ENCODE measurements around the gene CBX2.
"Not testable (repeated sequence)": the region's sequence is repeated elsewhere in the genome, so short reads cannot be mapped to it uniquely, and the experiment has no call there.

CBX2 gene

DNA sequence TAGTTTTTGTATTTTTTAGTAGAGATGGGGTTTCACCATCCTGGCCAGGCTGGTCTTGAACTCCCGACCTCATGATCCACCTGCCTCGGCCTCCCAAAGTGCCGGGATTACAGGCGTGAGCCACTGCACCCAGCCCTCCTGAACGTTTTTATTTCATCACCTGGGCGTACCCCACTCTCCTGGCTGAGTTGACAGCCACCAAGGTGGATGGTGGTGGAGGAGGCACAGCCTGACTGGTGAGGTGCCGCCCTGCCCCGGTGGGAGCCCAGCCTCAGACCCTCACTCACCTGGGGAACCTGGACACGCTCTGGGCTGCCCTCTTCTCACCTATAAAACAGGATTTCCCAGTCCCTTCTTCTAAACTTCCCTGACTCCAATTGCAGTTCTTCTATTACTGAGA lies 5.2 kb upstream of the CBX2 start:
- not testable (repeated sequence) for DNase-seq

GRCh38 chr17:79774561-79774975 lies 3.4 kb upstream of the CBX2 start:
- no peak for DNase-seq

DNA sequence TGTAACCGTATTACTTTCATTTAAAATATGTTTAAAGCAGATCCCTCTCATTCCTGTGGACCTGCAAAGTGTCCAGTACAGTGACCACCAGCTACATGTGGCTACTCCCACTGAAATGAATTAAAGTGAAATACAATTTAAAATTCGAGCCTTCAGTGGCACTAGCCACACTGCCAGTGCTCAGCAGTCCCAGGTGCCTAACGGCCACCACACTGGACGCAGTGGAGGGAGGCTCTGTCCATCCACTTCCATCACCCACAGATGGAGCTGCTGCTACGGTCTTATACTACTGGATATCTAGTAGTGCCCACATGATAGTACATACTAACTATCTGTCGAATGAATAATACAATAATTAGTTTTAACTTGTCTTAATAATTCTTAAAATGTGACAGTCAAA lies 2.3 kb upstream of the CBX2 start:
- no peak for DNase-seq

DNA sequence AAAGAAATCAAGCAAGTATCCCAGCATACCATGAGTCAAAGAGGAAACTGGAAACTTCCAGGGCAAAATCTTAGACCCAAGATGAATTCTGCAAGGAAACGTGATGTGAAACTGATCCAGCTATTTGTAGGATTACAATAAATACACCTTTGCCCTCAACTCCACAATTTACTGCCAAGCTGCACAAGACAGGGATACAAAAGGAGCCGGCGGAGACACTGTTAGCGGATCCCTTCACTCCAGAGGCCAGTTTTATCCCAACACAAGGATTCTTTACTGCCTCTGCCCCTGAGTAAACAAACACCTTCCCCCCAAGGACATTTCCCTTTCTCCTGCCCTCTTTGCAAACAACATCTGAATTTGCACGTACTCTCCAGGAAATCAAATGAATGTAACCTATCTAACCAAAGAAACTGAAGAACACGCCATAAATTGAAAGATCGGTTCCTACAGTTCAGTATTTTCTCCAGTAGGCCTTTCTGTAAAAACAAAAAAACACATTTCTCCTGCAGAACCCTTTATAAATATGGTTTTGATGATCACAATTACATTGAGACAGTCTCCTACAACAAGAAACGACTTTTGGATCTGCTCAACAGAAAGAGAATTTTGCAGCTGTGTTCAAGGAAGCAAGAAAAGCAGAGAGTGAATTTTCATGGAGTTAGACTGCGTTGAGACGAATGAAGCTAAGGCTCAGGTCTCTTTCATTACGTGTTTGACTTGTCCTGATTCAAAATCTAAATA lies 1.4 kb upstream of the CBX2 start:
- DNase-seq: peak; percentile 35

DNA sequence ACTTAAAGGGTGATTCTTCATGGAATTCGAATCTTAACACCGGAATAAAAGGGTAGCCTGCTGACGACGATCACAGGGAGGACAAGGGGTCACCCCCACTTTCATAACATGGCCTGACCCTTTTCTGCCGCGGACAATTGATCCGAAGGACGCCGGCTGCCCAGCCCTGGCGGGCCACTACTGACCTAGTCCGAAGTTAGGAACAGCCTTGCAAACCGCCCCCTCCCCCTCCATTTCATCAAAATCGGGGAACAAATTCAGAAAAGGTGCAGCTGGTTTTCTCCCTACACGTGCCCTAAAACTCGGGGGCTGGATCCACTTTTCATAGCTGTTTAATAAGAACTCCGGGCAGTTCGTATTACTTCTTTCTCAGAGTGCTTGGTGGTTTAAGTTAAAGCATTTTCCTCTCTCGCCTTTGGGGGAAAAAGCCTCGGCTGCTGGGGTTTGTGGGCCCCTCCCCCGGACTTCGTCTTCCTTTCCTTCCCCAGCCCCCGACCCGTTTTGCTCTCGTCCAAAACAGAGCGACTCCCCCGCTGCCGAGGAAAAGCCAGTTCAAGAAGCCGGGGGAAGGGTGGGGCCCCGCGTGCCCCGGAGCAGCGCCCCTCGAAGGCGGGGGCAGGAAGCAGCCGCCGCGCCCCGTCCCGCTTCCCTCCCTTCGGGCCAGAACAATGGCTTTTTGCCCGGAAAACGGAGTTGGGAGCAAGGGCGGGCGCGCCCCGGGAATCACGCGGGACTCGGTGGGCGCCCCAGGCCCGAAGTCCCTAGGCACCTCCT lies 641 bp upstream of the CBX2 start:
- peak; percentile 82 for DNase-seq

- DNase-seq: peak; percentile 39
Measured at GRCh38 chr17:79778504-79779083, 646 bp downstream of the CBX2 start.

GRCh38 chr17:79779084-79779529 lies 1.2 kb downstream of the CBX2 start:
- no peak for DNase-seq

DNA sequence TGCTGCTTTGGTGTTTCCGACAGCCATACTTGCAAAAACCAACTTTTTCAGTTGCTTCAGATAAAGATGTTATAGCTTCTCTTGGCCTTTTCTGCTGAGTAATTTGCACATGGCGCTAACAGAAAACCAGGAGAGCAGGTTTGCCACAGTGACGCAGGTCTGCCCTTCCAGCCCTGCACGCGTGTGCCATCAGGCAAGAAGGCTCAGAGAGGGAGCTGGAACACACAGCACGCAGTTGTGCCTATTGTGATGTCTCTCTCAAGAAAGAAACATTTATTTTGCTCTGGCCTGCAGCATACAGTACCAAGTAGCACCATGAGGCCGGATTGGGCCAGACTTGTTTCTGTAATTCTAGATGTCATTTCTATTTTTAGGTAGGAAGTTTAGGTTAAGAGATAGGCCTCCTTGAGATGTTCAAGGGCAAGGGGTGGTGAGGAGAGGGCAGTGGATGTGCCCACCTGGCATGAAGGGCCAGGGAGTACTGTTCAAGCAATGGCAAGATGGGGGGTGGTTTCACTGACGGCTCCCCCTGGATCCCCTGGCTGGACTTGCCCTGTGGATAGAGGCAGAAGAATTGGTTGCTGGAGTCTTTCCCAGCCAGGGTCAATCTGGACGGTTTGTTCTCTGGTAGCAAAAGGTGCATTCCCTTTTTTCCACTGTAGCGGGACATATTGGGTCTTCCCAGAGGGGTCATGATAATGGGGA lies 1.9 kb downstream of the CBX2 start:
- no peak for DNase-seq

- DNase-seq: no peak
Measured at GRCh38 chr17:79781012-79781650, 3.2 kb downstream of the CBX2 start.

DNA sequence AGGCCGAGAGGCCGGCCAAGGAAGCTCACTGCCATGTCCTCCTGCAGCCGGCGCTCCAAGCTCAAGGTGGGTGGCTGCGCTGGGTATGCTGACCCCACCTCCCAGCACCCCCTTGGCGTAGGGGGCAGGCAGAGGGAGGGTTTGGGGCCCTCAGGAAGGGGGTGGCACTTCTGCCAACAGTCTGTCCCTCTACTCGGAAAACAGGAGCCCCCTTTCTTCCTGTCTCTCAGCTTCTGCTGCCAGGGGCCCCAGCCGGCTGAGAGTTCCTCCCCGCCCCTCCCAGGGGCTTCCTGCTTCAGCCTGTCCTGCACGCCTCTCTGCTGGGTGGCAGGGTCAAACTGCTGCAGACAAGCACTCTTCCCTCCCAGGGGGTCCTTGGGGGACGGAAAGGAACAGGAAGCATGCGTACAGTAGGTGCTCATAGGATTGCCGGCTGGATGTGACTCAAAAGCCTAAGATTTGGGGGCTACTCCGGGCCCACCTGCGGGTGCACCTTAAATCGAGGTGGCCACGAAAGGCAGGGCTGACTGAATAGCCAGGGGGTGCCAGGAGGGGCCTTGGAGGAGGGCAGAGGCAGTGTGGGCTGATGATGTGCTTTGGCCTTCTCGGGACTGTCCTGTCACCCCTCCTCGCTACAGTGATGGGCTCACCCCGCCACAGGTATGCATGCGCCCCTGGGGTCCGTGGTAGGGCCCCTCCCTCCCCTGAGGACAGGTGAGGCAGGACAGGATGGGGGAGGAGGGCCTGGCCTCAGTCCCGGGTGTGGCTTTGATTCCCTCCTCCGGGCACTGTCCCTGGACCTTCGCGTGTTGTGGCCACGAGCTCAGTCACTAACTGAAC lies 4.0 kb downstream of the CBX2 start:
- DNase-seq: no peak

DNA sequence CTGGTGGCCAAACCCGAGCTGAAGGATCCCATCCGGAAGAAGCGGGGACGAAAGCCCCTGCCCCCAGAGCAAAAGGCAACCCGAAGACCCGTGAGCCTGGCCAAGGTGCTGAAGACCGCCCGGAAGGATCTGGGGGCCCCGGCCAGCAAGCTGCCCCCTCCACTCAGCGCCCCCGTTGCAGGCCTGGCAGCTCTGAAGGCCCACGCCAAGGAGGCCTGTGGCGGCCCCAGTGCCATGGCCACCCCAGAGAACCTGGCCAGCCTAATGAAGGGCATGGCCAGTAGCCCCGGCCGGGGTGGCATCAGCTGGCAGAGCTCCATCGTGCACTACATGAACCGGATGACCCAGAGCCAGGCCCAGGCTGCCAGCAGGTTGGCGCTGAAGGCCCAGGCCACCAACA lies 5.9 kb downstream of the CBX2 start:
- no peak for DNase-seq

GRCh38 chr17:79784353-79785016 lies 6.5 kb downstream of the CBX2 start:
- no peak for DNase-seq

DNA sequence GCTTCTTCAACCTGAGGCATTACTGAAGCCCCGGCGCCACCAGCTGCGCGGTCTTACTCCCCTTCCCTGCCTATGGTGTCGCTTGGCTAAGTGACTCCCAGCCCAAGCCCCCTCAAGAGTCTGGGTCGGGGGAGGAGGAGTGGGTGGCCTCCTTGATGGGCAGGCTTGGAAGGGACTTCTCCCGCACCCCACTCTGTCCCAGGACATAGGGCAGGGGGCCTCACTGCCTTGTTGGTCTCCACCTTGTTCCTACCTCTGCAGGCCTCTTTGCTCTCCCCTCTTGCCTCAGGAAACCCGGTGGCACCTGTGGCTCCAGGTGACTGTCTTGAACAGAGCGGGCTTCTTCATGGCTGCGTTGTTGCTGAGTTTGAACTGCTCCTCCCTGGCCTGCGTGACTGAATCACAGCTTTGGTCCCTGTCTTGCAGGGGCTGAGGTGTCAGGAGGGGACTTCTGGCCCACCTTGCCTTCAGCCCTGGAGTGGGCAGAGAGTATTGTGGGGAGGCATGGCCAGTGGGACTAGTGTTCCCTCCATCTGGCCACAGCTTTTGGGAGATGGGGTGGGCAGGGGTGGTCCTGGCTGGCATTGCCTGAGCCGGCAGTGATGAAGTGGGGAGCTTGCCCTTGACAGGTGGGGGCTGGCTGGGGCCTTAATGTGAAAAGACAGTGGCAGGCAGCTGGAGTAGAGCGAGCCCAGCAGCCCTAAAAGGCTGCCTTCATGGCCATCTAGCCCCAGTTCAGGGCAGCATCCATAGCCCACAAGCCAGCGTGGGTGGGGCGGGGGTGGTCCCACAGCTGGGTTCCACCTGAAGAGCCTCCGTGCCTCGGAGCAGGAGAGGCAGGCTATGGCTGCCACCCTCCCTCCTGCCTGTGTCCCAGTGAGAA lies 7.3 kb downstream of the CBX2 start:
- DNase-seq: no peak

- no peak for DNase-seq
Measured at GRCh38 chr17:79785900-79786810, 8.2 kb downstream of the CBX2 start.

DNA sequence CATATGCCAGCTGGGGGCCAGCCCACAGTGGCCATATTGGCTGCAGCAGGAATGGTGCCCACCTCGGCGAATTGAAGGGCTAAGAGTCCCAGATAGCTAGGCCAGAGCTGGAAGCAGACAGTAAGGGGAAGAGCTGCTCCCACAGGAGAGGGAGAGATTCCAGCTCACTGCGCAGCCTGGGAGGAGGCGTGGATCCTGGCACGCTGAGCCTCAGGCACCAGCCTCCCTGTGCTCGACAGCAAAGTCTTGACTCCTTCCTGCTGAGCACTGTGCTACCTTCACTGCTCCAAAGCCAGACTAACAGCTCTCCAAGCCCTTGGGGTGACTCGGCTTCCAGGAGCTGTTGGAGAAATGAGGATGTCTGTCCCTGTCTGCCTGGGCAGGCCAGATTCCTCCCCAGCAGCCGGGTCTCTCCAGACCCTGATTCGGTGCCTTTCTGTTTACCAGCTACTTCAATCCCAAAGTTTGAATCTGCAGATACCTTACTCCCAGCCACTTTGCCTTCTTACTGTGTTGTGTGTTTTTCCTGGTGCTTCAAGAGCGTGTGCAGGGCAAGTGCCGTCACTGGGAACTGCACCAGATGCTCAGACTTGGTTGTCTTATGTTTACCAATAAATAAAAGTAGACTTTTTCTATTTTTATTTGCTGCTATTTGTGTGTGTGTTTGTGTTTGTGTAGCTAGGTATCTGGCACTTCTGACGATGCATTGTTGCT lies 9.1 kb downstream of the CBX2 start:
- no peak for DNase-seq

GRCh38 chr17:79788455-79788854 lies 10.5 kb downstream of the CBX2 start:
- no peak for DNase-seq

- no peak for DNase-seq
Measured at GRCh38 chr17:79788989-79789942, 11.3 kb downstream of the CBX2 start.

Measured in COR-L47 (cell line).